Measurements from ENCODE around the gene PEF1. TPM values are rescaled to one million over a fixed set of nuclear protein-coding genes. Genes with fewer than 3 reads are reported as not detected.
A peak's percentile ranks its signal among the peaks of the same experiment; 100 is the strongest.

PEF1 gene
- total RNA-seq, 1 experiment from 2014 or later, result 40.3 TPM

DNA sequence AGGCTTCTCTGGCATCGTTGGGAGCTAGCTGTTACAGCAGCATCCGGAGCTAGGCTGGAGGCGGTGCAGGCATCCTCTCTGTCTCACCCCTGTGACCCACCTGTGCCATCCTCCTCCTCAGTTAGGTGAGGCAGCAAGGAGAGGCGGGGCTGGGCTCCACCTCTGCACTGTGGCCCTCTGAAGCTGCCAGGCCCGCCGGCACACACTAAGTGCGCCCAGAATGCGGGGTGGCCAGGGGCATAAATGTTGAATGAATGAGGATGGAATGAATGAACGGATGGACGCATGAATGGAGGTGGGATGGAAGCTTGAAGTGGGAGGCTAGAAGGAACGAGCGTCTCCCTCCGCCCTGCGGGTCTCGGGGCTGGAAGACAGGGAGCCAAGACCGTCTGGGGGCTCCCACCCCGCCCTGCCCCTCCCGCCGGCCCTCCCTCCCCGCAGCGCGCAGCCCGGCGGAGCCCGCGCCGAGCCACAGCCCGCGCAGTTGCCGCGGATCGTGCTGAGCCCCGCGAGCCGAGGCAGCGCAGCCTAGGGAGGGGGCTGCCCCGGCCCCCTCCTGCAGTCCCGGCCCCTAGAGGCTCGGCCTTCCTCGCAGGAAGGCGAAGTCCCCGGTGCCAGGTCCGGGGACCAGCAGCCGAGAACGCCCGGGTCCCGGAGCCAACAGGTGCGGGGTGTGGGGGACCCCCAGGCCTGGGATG, 27.3 kb downstream of the PEF1 start, which contains the start of gene HCRTR1:
Gene HCRTR1 (plus strand): TSS at position 472 of the 698 bp plus-strand sequence. CDS start 1,504 bp downstream, outside the sequence.
- H3K23ac ChIP-seq (ENCODE audit: insufficient read length, low read depth, low read length), result no peak within 1 kb of the TSS
- H3K79me1 ChIP-seq (ENCODE audit: insufficient read depth, low read depth, low read length, poor library complexity, severe bottlenecking), result no peaks in the 10 kb centered on the region
- H3K4ac ChIP-seq (ENCODE audit: low read depth, low read length), result no peak within 1 kb of the TSS
- Mint-ChIP-seq H3K27me3 (ENCODE audit: low read depth) (peaks cover 46% of the 10 kb centered on the region), H3K4me3 (peak within 1 kb of the TSS; percentile 62 to 85), H3K36me3 (ENCODE audit: insufficient read depth in 1 of 3, low read depth in 3 of 3) (no peaks in the 10 kb centered on the region; a peak in 1 of 7 replicates), H3K9me3 (no peaks in the 10 kb centered on the region), H3K27ac (no peak within 1 kb of the TSS), H3K4me1 (peaks cover 15 to 17% of the 10 kb centered on the region in 2 experiments)
- H3K4me2 ChIP-seq (ENCODE audit: insufficient read depth, insufficient read length, low read length), result peak within 1 kb of the TSS; percentile 50
- no peak within 1 kb of the TSS for H2BK15ac ChIP-seq (ENCODE audit: low read depth, low read length)
- H3K4me1 ChIP-seq (ENCODE audit: insufficient read depth, low read length), result no peaks in the 10 kb centered on the region
- no peak within 1 kb of the TSS for H3K27ac ChIP-seq (ENCODE audit: insufficient read length, low read depth, low read length)
- H3K79me2 ChIP-seq (ENCODE audit: insufficient read depth, low read length), result no peaks in the 10 kb centered on the region
- no peak within 1 kb of the TSS for H2AFZ ChIP-seq (ENCODE audit: low read length)
- H4K20me1 ChIP-seq (ENCODE audit: control insufficient read depth, insufficient read depth, insufficient read length), result peaks cover 2% of the 10 kb centered on the region
- H3K9ac ChIP-seq (ENCODE audit: extremely low read depth, insufficient read length, low read length), result no peak within 1 kb of the TSS
- TF ChIP-seq, protein P1, sequence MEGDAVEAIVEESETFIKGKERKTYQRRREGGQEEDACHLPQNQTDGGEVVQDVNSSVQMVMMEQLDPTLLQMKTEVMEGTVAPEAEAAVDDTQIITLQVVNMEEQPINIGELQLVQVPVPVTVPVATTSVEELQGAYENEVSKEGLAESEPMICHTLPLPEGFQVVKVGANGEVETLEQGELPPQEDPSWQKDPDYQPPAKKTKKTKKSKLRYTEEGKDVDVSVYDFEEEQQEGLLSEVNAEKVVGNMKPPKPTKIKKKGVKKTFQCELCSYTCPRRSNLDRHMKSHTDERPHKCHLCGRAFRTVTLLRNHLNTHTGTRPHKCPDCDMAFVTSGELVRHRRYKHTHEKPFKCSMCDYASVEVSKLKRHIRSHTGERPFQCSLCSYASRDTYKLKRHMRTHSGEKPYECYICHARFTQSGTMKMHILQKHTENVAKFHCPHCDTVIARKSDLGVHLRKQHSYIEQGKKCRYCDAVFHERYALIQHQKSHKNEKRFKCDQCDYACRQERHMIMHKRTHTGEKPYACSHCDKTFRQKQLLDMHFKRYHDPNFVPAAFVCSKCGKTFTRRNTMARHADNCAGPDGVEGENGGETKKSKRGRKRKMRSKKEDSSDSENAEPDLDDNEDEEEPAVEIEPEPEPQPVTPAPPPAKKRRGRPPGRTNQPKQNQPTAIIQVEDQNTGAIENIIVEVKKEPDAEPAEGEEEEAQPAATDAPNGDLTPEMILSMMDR (conservative IDR thresholded peaks at IDR 0.05), result no peak
- H4K91ac ChIP-seq (ENCODE audit: insufficient read length, low read depth, low read length), result no peak within 1 kb of the TSS
- H2BK12ac ChIP-seq (ENCODE audit: insufficient read length, low read depth, low read length), result no peak within 1 kb of the TSS
- no peak within 1 kb of the TSS for H2BK5ac ChIP-seq (ENCODE audit: insufficient read length, low read length)
- no peak within 1 kb of the TSS for H2BK120ac ChIP-seq (ENCODE audit: low read depth, low read length, poor library complexity, severe bottlenecking)
- H3K9me3 ChIP-seq (ENCODE audit: control insufficient read depth, low read depth, low read length), result no peaks in the 10 kb centered on the region
- no peak within 1 kb of the TSS for H4K8ac ChIP-seq (replicated peaks; ENCODE audit: insufficient read length, low read depth, low read length)
- H2AK5ac ChIP-seq (ENCODE audit: insufficient read length, low read length), result no peak within 1 kb of the TSS
- no CpG with 5 or more reads among the region's 48 CpGs for WGBS (ENCODE audit: extremely low coverage, insufficient read length, low lambda C conversion rate)
- H3K27me3 ChIP-seq (ENCODE audit: insufficient read depth, low read length), result peaks cover 11% of the 10 kb centered on the region; the same call in 1 of the 2 replicates
- peak; percentile 48 for DNase-seq
- no peak within 1 kb of the TSS for H3K56ac ChIP-seq (ENCODE audit: insufficient read length, low read depth, low read length)
- no peak within 1 kb of the TSS for H3K18ac ChIP-seq (ENCODE audit: insufficient read length, low read depth, low read length)
- H3K14ac ChIP-seq (ENCODE audit: insufficient read depth, low read length), result no peak within 1 kb of the TSS
- peaks cover 5% of the 10 kb centered on the region for H3K23me2 ChIP-seq (ENCODE audit: insufficient read length, low read depth, low read length, poor library complexity, severe bottlenecking)
- H2BK20ac ChIP-seq (ENCODE audit: low read depth, low read length, poor library complexity, severe bottlenecking), result no peak within 1 kb of the TSS
- H3T11ph ChIP-seq (ENCODE audit: low read length), result no peak within 1 kb of the TSS
- no peak within 1 kb of the TSS for H4K5ac ChIP-seq (ENCODE audit: insufficient read length, low read depth, low read length)
